Lung (tissue), 12 donors: ENCODE data around the gene FAM13A. TPM values are rescaled to one million over a fixed set of nuclear protein-coding genes. Genes with fewer than 3 reads are reported as not detected.

Experiments
- ATAC-seq: fragments of 200-7000 bp; cut with Tn5 transposase; one replicate; pipeline ENCODE4 v1.9.1; 2020; ENCODE audit warnings: moderate number of reproducible peaks; ENCODE audit not compliant: insufficient read depth, low FRiP score
- DNase-seq, 3 donors: peaks; one replicate each; pipeline ENCODE4 v3.0.0-alpha.2; 2013 to 2017
- H3K27ac ChIP-seq, 2 donors: one replicate each; pipeline ENCODE4 v1.5.1; 2013; ENCODE audit warnings: mild to moderate bottlenecking in 2 of 2, moderate library complexity in 2 of 2, control low read depth in 1 of 2, inconsistent platforms in 1 of 2, low read depth in 1 of 2, low read length in 1 of 2
- H3K27me3 ChIP-seq, 3 donors: one replicate each; pipeline ENCODE4 v1.5.1; 2013; ENCODE audit warnings: low read length in 2 of 3; ENCODE audit not compliant: control insufficient read depth in 3 of 3, insufficient read depth in 3 of 3
- H3K36me3 ChIP-seq, 4 donors: one replicate each; pipeline ENCODE4 v1.5.1; 2013; ENCODE audit warnings: low read length in 4 of 4, mild to moderate bottlenecking in 1 of 4, moderate library complexity in 1 of 4; ENCODE audit not compliant: control insufficient read depth in 4 of 4, insufficient read depth in 4 of 4
- H3K4me1 ChIP-seq, 5 donors: one replicate each; pipeline ENCODE4 v1.5.1; 2013; ENCODE audit warnings: low read length in 5 of 5, mild to moderate bottlenecking in 2 of 5, moderate library complexity in 1 of 5; ENCODE audit not compliant: control insufficient read depth in 5 of 5, insufficient read depth in 5 of 5
- H3K4me3 ChIP-seq: one replicate; pipeline ENCODE4 v1.5.1; 2013; ENCODE audit warnings: mild to moderate bottlenecking, control low read depth, moderate library complexity
- H3K9ac ChIP-seq, 2 donors: one replicate each; pipeline ENCODE4 v1.5.1; 2013; ENCODE audit warnings: low read length in 2 of 2, control low read depth in 1 of 2; ENCODE audit not compliant: insufficient read depth in 1 of 2
- H3K9me3 ChIP-seq, 4 donors: one replicate each; pipeline ENCODE4 v1.5.1; 2013; ENCODE audit warnings: low read length in 3 of 4, mild to moderate bottlenecking in 1 of 4, moderate library complexity in 1 of 4; ENCODE audit not compliant: control insufficient read depth in 4 of 4, insufficient read depth in 3 of 4
- WGBS, 2 donors: extraction: QIAGEN DNeasy Blood & Tissue Kit; methylation state at CpG; one replicate each; pipeline ENCODE4 v1.1.7; 2013; 5-methylcytosine and 5-hydroxymethylcytosine counted together
- polyA plus RNA-seq, 2 donors: library from polyadenylated mRNA; stranded (reverse); fragments of 200-250 nt; gene quantifications; one replicate each; pipeline ENCODE4 v1.2.1, GENCODE V29; 2013
- total RNA-seq, 2 donors: library from RNA; depleted of rRNA in 1 of 2; stranded (reverse); fragments of >200 nt in 1 of 2; gene quantifications; one replicate each; pipeline ENCODE4 v1.2.1, GENCODE V29; 2014 to 2021
- TF ChIP-seq, protein P1 (sequence below): IDR thresholded peaks from 2 replicates; pipeline ENCODE4 v1.5.1; 2012; ENCODE audit warnings: mild to moderate bottlenecking; ENCODE audit errors: control extremely low read depth, extremely low read depth
- donor health status: control.
- donor health status: control.
- donor health status: Bipolar disorder and iron deficiency.
- donor health status: healthy.
- donor health status: DM: yes; HTN: yes; CAD: no.

Gene FAM13A
- total and polyA plus RNA-seq, 4 donors = 9.2 to 122 (median 29.3) TPM

DNA sequence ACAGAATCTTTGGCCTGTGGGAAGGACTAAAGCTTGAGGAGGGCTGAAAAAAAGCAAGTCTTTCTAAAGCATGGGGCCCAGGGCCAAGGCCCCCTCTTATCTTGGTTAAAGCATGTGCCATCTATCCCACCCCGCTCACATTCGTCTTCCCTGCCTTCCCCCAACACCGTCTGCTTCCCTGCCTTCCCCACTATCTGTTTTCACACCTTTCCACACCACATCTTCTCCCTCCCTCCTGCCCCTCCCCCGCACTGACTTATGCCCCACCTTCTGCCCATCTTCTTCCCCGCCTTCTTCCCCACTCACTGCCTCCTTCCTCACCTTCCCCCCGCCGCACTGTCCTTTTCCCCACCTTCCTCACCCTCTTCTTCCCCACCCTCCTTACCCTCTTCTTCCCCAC lies 358.5 kb downstream of the FAM13A start:
- TF ChIP-seq, protein P1, sequence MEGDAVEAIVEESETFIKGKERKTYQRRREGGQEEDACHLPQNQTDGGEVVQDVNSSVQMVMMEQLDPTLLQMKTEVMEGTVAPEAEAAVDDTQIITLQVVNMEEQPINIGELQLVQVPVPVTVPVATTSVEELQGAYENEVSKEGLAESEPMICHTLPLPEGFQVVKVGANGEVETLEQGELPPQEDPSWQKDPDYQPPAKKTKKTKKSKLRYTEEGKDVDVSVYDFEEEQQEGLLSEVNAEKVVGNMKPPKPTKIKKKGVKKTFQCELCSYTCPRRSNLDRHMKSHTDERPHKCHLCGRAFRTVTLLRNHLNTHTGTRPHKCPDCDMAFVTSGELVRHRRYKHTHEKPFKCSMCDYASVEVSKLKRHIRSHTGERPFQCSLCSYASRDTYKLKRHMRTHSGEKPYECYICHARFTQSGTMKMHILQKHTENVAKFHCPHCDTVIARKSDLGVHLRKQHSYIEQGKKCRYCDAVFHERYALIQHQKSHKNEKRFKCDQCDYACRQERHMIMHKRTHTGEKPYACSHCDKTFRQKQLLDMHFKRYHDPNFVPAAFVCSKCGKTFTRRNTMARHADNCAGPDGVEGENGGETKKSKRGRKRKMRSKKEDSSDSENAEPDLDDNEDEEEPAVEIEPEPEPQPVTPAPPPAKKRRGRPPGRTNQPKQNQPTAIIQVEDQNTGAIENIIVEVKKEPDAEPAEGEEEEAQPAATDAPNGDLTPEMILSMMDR = no peak
- ATAC-seq = no peak
- peaks cover 0 to 3% (median 0%) of the 10 kb centered on the region in 5 donors for H3K4me1 ChIP-seq
- H3K4me3 ChIP-seq = no peak overlapping the region
- no peaks in the 10 kb centered on the region for H3K27me3 ChIP-seq
- no peak for DNase-seq
- H3K36me3 ChIP-seq = peaks cover 0 to 4% (median 0%) of the 10 kb centered on the region in 4 donors
- H3K27ac ChIP-seq = no peak overlapping the region
- no peaks in the 10 kb centered on the region for H3K9me3 ChIP-seq
- WGBS, 2 donors = 94% methylated on average over 7 of the region's 7 CpGs
- no peak overlapping the region for H3K9ac ChIP-seq

DNA sequence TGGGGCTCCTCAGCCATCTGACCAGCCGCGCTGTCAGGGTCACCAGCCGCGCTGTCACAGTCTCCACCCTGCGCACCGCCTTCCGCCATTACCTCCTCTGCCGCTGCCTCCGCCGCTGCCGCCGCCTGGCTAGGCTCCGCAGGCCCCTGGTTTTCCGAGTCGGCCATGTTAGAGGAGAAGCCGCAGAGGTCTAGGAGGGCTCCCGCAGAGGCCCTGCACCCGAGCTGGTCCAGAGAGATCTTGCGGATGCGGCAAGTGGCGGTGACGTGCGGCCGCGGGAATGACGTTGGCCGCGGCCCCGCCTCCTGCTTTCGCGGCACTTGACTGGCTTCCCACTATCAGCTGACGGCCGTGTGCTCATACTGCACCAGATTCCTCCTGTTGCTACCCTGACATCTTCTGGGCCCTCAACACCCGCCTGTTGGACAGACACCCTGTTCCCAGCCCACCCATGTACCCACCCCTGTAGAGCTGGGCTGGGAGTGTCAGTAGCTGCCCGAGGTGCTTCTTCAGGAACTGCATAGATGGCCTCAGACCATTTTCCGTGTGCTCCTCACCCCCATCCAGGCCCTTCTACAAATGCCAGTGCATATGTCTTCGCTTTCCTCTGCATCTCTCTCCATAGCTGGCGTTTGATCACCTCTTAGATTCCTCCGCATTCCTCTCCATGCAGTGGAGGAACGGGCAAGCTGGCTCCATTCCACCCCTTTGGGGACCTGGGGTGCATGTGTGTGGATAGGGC lies 359.2 kb downstream of the FAM13A start, which contains the start of gene NAP1L5:
TSS of gene NAP1L5 (minus strand) at position 242 of the 742 bp plus-strand sequence. CDS start at position 167, 75 bp downstream.
- Histone ChIP-seq H3K4me3 (peak within 1 kb of the TSS; percentile 57), H3K27me3 (no peaks in the 10 kb centered on the region), H3K9ac (peak within 1 kb of the TSS in 1 of 2 donors; percentile 36), H3K27ac (peak within 1 kb of the TSS; percentile 28 to 50), H3K4me1 (peaks cover 0 to 3% (median 0%) of the 10 kb centered on the region in 5 donors), H3K36me3 (peaks cover 0 to 4% (median under 1%) of the 10 kb centered on the region in 4 donors), H3K9me3 (no peaks in the 10 kb centered on the region)
- 48 to 54% methylated on average over 39 to 40 of the region's 40 CpGs for WGBS, 2 donors
- TF ChIP-seq, protein P1 = no peak
- ATAC-seq = peak; percentile 73
- peak; percentile 65 to 73 (median 71) for DNase-seq

DNA sequence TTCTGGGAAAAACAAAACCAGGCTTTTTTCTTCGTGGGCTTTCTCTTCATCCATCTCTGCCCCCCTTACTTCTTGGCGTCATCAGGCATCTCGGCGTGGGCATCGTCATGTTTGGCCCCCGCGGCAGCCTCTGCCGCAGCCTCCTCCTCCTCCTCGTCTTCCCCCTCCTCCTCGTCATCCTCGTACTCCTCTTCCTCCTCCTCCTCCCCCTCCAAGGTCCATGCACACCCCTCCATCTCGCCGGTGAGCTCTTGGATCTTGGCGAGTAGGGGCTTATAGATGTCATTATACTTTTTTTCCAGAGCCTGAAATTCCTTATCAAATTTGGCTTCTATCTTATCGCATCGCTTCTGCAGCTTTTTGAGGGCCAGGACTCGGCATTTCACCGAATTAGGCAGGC lies 359.8 kb downstream of the FAM13A start:
- Histone ChIP-seq H3K9ac (peak overlapping the region in 1 of 2 donors; percentile 36), H3K9me3 (no peaks in the 10 kb centered on the region), H3K4me3 (peak overlapping the region; percentile 57), H3K27ac (peak overlapping the region; percentile 28 to 50), H3K36me3 (peaks cover 0 to 5% (median 1%) of the 10 kb centered on the region in 4 donors), H3K27me3 (no peaks in the 10 kb centered on the region), H3K4me1 (peaks cover 0 to 3% (median 0%) of the 10 kb centered on the region in 5 donors)
- TF ChIP-seq, protein P1 = no peak
- DNase-seq (peak; percentile 54 to 63 (median 59)), ATAC-seq (no peak)
- 42 to 51% methylated on average over 18 of the region's 18 CpGs for WGBS, 2 donors
